HUES64 (cell line): Measurements from ENCODE around the gene MRPL12.

Source experiments
- H3K27ac ChIP-seq: 2 replicates; pipeline ENCODE4 v1.7.0; 2013; ENCODE audit warnings: low read depth, low read length, inconsistent platforms
- H3K27me3 ChIP-seq: 2 replicates; pipeline ENCODE4 v1.6.1; 2013; ENCODE audit warnings: mild to moderate bottlenecking, low read length; ENCODE audit not compliant: insufficient read depth
- H3K36me3 ChIP-seq: 2 replicates; pipeline ENCODE4 v1.6.1; 2013; ENCODE audit warnings: mild to moderate bottlenecking, low read length; ENCODE audit not compliant: insufficient read depth
- H3K4me1 ChIP-seq: 2 replicates; pipeline ENCODE4 v1.6.1; 2013; ENCODE audit warnings: mild to moderate bottlenecking, low read length, moderate library complexity; ENCODE audit not compliant: insufficient read depth
- H3K4me3 ChIP-seq: 2 replicates; pipeline ENCODE4 v1.5.1; 2013; ENCODE audit warnings: mild to moderate bottlenecking, low read length, moderate library complexity
- H3K9ac ChIP-seq: 2 replicates; pipeline ENCODE4 v1.6.1; 2013; ENCODE audit warnings: mild to moderate bottlenecking, low read depth, low read length
- H3K9me3 ChIP-seq: 2 replicates; pipeline ENCODE4 v1.6.1; 2013; ENCODE audit warnings: low read depth, low read length; ENCODE audit not compliant: insufficient read depth
- WGBS: fragments of 150-250, 120-280 bp; methylation state at CpG from one replicate; pipeline ENCODE4 v1.1.7; 2013; ENCODE audit warnings: missing lambda C conversion rate; 5-methylcytosine and 5-hydroxymethylcytosine counted together

MRPL12 gene

GRCh38 chr17:81683208-81683583, 20.0 kb upstream of the MRPL12 start:
- peaks cover 34% of the 10 kb centered on the region for H3K36me3 ChIP-seq
- WGBS, result under 1% methylated on average over 37 of the region's 37 CpGs
- peak overlapping the region; percentile 85 for H3K27ac ChIP-seq
- H3K4me3 ChIP-seq, result peak overlapping the region; percentile 89
- H3K9me3 ChIP-seq, result no peaks in the 10 kb centered on the region
- H3K27me3 ChIP-seq, result no peaks in the 10 kb centered on the region
- peaks cover 9% of the 10 kb centered on the region; the same call in 1 of the 2 replicates for H3K4me1 ChIP-seq
- peak overlapping the region; percentile 85 for H3K9ac ChIP-seq

- no peaks in the 10 kb centered on the region for H3K27me3 ChIP-seq
- peak within 1 kb of the TSS; percentile 89 for H3K4me3 ChIP-seq
- WGBS, result under 1% methylated on average over 112 of the region's 112 CpGs
- H3K9me3 ChIP-seq, result no peaks in the 10 kb centered on the region
- peaks cover 40% of the 10 kb centered on the region for H3K36me3 ChIP-seq
- H3K4me1 ChIP-seq, result peaks cover 9% of the 10 kb centered on the region; the same call in 1 of the 2 replicates
- H3K9ac ChIP-seq, result peak within 1 kb of the TSS; percentile 85
- H3K27ac ChIP-seq, result peak within 1 kb of the TSS; percentile 85
These were observed 19.4 kb upstream of the MRPL12 start, which contains the start of the genes ARL16 and HGS for GRCh38 chr17:81683584-81684441. ARL16 (minus strand) TSS chr17:81683797; CDS start chr17:81683753, 44 bp downstream. HGS (plus strand) TSS chr17:81684011; CDS start chr17:81684067, 56 bp downstream.

GRCh38 chr17:81684442-81684911, 18.7 kb upstream of the MRPL12 start:
- peak overlapping the region; percentile 75 for H3K9ac ChIP-seq
- H3K4me1 ChIP-seq, result peaks cover 9% of the 10 kb centered on the region; the same call in 1 of the 2 replicates
- peak overlapping the region; percentile 43 for H3K27ac ChIP-seq
- no peaks in the 10 kb centered on the region for H3K27me3 ChIP-seq
- no peaks in the 10 kb centered on the region for H3K9me3 ChIP-seq
- WGBS, result 12% methylated on average over 16 of the region's 16 CpGs
- peak overlapping the region; percentile 89 for H3K4me3 ChIP-seq
- peaks cover 46% of the 10 kb centered on the region for H3K36me3 ChIP-seq

- WGBS, result 81% methylated on average over 12 of the region's 12 CpGs
- Histone ChIP-seq H3K4me3 (peak overlapping the region; percentile 89), H3K27ac (no peak overlapping the region), H3K4me1 (peaks cover 9% of the 10 kb centered on the region; the same call in 1 of the 2 replicates), H3K27me3 (no peaks in the 10 kb centered on the region), H3K9me3 (no peaks in the 10 kb centered on the region), H3K9ac (peak overlapping the region; percentile 75), H3K36me3 (peaks cover 50% of the 10 kb centered on the region)
These were observed 18.1 kb upstream of the MRPL12 start for GRCh38 chr17:81685108-81685507.

- Histone ChIP-seq H3K9ac (no peak overlapping the region), H3K36me3 (peaks cover 61% of the 10 kb centered on the region), H3K27me3 (no peaks in the 10 kb centered on the region), H3K4me1 (peaks cover 9% of the 10 kb centered on the region; the same call in 1 of the 2 replicates), H3K27ac (no peak overlapping the region), H3K4me3 (no peak overlapping the region), H3K9me3 (no peaks in the 10 kb centered on the region)
- 95% methylated on average over 20 of the region's 20 CpGs for WGBS
These were observed 16.6 kb upstream of the MRPL12 start for GRCh38 chr17:81686614-81687013.

GRCh38 chr17:81687770-81688541, 15.2 kb upstream of the MRPL12 start:
- peaks cover 9% of the 10 kb centered on the region; the same call in 1 of the 2 replicates for H3K4me1 ChIP-seq
- H3K9me3 ChIP-seq, result no peaks in the 10 kb centered on the region
- H3K27ac ChIP-seq, result no peak overlapping the region
- 96% methylated on average over 41 of the region's 41 CpGs for WGBS
- H3K9ac ChIP-seq, result no peak overlapping the region
- H3K27me3 ChIP-seq, result no peaks in the 10 kb centered on the region
- H3K36me3 ChIP-seq, result peaks cover 72% of the 10 kb centered on the region
- no peak overlapping the region for H3K4me3 ChIP-seq

- peaks cover 76% of the 10 kb centered on the region for H3K36me3 ChIP-seq
- no peaks in the 10 kb centered on the region for H3K9me3 ChIP-seq
- peaks cover 9% of the 10 kb centered on the region; the same call in 1 of the 2 replicates for H3K4me1 ChIP-seq
- H3K27ac ChIP-seq, result no peak overlapping the region
- no peak overlapping the region for H3K9ac ChIP-seq
- H3K4me3 ChIP-seq, result no peak overlapping the region
- WGBS, result 97% methylated on average over 14 of the region's 14 CpGs
- no peaks in the 10 kb centered on the region for H3K27me3 ChIP-seq
These were observed 14.6 kb upstream of the MRPL12 start for GRCh38 chr17:81688616-81689015.

- Histone ChIP-seq H3K27me3 (no peaks in the 10 kb centered on the region), H3K9ac (no peak overlapping the region), H3K4me1 (peaks cover 4% of the 10 kb centered on the region; the same call in 1 of the 2 replicates), H3K9me3 (no peaks in the 10 kb centered on the region), H3K4me3 (no peak overlapping the region), H3K36me3 (peaks cover 91% of the 10 kb centered on the region), H3K27ac (no peak overlapping the region)
- WGBS, result 96% methylated on average over 18 of the region's 18 CpGs
These were observed 13.1 kb upstream of the MRPL12 start for GRCh38 chr17:81690066-81690465.

- Histone ChIP-seq H3K27ac (no peak overlapping the region), H3K27me3 (no peaks in the 10 kb centered on the region), H3K9me3 (no peaks in the 10 kb centered on the region), H3K9ac (no peak overlapping the region), H3K4me3 (no peak overlapping the region), H3K36me3 (peaks cover 94% of the 10 kb centered on the region), H3K4me1 (no peaks in the 10 kb centered on the region)
- WGBS, result 95% methylated on average over 17 of the region's 17 CpGs
These were observed 12.6 kb upstream of the MRPL12 start for GRCh38 chr17:81690549-81690948.

GRCh38 chr17:81691196-81691595, 12.0 kb upstream of the MRPL12 start:
- no peak overlapping the region for H3K27ac ChIP-seq
- no peaks in the 10 kb centered on the region for H3K4me1 ChIP-seq
- 96% methylated on average over 18 of the region's 18 CpGs for WGBS
- H3K9ac ChIP-seq, result no peak overlapping the region
- no peak overlapping the region for H3K4me3 ChIP-seq
- no peaks in the 10 kb centered on the region for H3K27me3 ChIP-seq
- H3K36me3 ChIP-seq, result peaks cover 94% of the 10 kb centered on the region
- no peaks in the 10 kb centered on the region for H3K9me3 ChIP-seq

- Histone ChIP-seq H3K4me1 (no peaks in the 10 kb centered on the region), H3K4me3 (no peak overlapping the region), H3K27me3 (no peaks in the 10 kb centered on the region), H3K27ac (no peak overlapping the region), H3K36me3 (peaks cover 94% of the 10 kb centered on the region), H3K9me3 (no peaks in the 10 kb centered on the region), H3K9ac (no peak overlapping the region)
- 97% methylated on average over 20 of the region's 20 CpGs for WGBS
These were observed 11.6 kb upstream of the MRPL12 start for GRCh38 chr17:81691608-81692007.
